PC-3 (cell line): ENCODE measurements around the gene GPR176.

ENCODE experiments used
- EZH2 ChIP-seq: fragments of 300-600 bp; sonication (generic); IDR thresholded peaks from one replicate; pipeline ENCODE4 v1.6.1; 2017; ENCODE audit warnings: antibody characterized with exemption, mild to moderate bottlenecking, low read length; ENCODE audit not compliant: unreplicated experiment
- EZH2phosphoT487 ChIP-seq: fragments of 300-600 bp; sonication (generic); IDR thresholded peaks from 2 replicates; pipeline ENCODE4 v1.6.1; 2018; ENCODE audit warnings: mild to moderate bottlenecking, antibody characterized with exemption, low read length, borderline replicate concordance
- TF ChIP-seq, protein P1 (sequence below): fragments of 300-600 bp; sonication (generic); conservative IDR thresholded peaks from 2 replicates; pipeline ENCODE4 v1.5.1; 2017; ENCODE audit warnings: antibody characterized with exemption, low read depth, mild to moderate bottlenecking, low read length

DNA sequence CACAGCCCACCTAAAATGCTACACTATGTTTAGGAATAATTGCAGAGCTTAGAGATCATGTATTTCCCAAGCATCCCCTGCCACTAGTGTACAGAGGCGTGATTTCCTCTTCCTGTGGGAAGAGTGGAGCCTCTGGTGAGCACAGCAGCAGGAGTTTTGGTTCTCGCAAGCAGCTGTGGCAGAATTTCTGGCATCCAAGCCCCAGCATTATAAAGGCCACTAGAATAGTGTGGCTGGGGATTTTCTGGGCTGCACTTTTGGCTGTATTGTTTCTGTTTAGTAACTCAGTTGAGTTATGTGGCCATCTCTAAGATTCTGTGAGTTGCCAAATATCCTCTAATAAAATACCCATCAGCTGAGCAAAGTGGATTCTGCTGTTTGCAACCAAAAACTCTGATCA lies 64.7 kb downstream of the GPR176 start:
- TF ChIP-seq, protein P1, sequence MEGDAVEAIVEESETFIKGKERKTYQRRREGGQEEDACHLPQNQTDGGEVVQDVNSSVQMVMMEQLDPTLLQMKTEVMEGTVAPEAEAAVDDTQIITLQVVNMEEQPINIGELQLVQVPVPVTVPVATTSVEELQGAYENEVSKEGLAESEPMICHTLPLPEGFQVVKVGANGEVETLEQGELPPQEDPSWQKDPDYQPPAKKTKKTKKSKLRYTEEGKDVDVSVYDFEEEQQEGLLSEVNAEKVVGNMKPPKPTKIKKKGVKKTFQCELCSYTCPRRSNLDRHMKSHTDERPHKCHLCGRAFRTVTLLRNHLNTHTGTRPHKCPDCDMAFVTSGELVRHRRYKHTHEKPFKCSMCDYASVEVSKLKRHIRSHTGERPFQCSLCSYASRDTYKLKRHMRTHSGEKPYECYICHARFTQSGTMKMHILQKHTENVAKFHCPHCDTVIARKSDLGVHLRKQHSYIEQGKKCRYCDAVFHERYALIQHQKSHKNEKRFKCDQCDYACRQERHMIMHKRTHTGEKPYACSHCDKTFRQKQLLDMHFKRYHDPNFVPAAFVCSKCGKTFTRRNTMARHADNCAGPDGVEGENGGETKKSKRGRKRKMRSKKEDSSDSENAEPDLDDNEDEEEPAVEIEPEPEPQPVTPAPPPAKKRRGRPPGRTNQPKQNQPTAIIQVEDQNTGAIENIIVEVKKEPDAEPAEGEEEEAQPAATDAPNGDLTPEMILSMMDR, result no peak
- TF ChIP-seq EZH2 (no peak), EZH2phosphoT487 (no peak)
